H9 (cell line): ENCODE data around the gene PTTG1IP. TPM values are rescaled to one million over a fixed set of nuclear protein-coding genes. Genes with fewer than 3 reads are reported as not detected.
A peak's percentile ranks its signal among the peaks of the same experiment; 100 is the strongest.

Experiments
- DNase-seq: peaks from one replicate; pipeline ENCODE4 v3.0.0-alpha.2; 2017
- H2AFZ ChIP-seq: one replicate; pipeline ENCODE4 v1.6.1; 2013; ENCODE audit warnings: mild to moderate bottlenecking, low read length, control low read depth, moderate library complexity
- H2AK5ac ChIP-seq: 2 replicates; pipeline ENCODE4 v1.6.1; 2013; ENCODE audit warnings: low read length, control low read depth, mixed read lengths; ENCODE audit not compliant: insufficient read length
- H2BK120ac ChIP-seq: one replicate; pipeline ENCODE4 v1.6.1; 2013; ENCODE audit warnings: low read depth, mild to moderate bottlenecking, low read length, control low read depth, inconsistent platforms; ENCODE audit not compliant: poor library complexity, severe bottlenecking
- H2BK12ac ChIP-seq: 2 replicates; pipeline ENCODE4 v1.6.1; 2013; ENCODE audit warnings: low read length, control low read depth, mixed read lengths, low read depth; ENCODE audit not compliant: insufficient read length
- H2BK15ac ChIP-seq: 2 replicates; pipeline ENCODE4 v1.6.1; 2013; ENCODE audit warnings: low read depth, low read length, control low read depth
- H2BK20ac ChIP-seq: one replicate; pipeline ENCODE4 v1.6.1; 2013; ENCODE audit warnings: low read depth, mild to moderate bottlenecking, low read length, control low read depth, inconsistent platforms; ENCODE audit not compliant: poor library complexity, severe bottlenecking
- H2BK5ac ChIP-seq: 2 replicates; pipeline ENCODE4 v1.6.1; 2013; ENCODE audit warnings: low read length, control low read depth, mixed read lengths; ENCODE audit not compliant: insufficient read length
- H3K14ac ChIP-seq: 2 replicates; pipeline ENCODE4 v1.6.1; 2013; ENCODE audit warnings: low read length, control low read depth; ENCODE audit not compliant: insufficient read depth
- H3K18ac ChIP-seq: 2 replicates; pipeline ENCODE4 v1.6.1; 2013; ENCODE audit warnings: low read depth, mild to moderate bottlenecking, mixed read lengths, low read length, control low read depth; ENCODE audit not compliant: insufficient read length
- H3K23ac ChIP-seq: 2 replicates; pipeline ENCODE4 v1.6.1; 2013; ENCODE audit warnings: low read length, control low read depth, mixed read lengths, low read depth; ENCODE audit not compliant: insufficient read length
- H3K23me2 ChIP-seq: 2 replicates; pipeline ENCODE4 v1.6.1; 2013; ENCODE audit warnings: low read depth, mild to moderate bottlenecking, mixed read lengths, low read length, control low read depth; ENCODE audit not compliant: insufficient read length, poor library complexity, severe bottlenecking
- H3K27ac ChIP-seq: 2 replicates; pipeline ENCODE4 v1.5.1; 2013; ENCODE audit warnings: low read length, control low read depth, mixed read lengths, low read depth; ENCODE audit not compliant: insufficient read length
- H3K27me3 ChIP-seq: 2 replicates; pipeline ENCODE4 v1.6.1; 2013; ENCODE audit warnings: low read length, control low read depth, inconsistent platforms; ENCODE audit not compliant: insufficient read depth
- H3K4ac ChIP-seq: 2 replicates; pipeline ENCODE4 v1.6.1; 2013; ENCODE audit warnings: low read depth, mild to moderate bottlenecking, control low read depth, inconsistent platforms, low read length, moderate library complexity
- H3K4me1 ChIP-seq: 2 replicates; pipeline ENCODE4 v1.6.1; 2013; ENCODE audit warnings: low read length, control low read depth, inconsistent platforms; ENCODE audit not compliant: insufficient read depth
- H3K4me2 ChIP-seq: 2 replicates; pipeline ENCODE4 v1.6.1; 2013; ENCODE audit warnings: low read length, control low read depth, mixed read lengths; ENCODE audit not compliant: insufficient read length, insufficient read depth
- H3K56ac ChIP-seq: 2 replicates; pipeline ENCODE4 v1.6.1; 2013; ENCODE audit warnings: low read depth, mild to moderate bottlenecking, mixed read lengths, low read length, control low read depth; ENCODE audit not compliant: insufficient read length
- H3K79me1 ChIP-seq: 2 replicates; pipeline ENCODE4 v1.6.1; 2013; ENCODE audit warnings: low read depth, mild to moderate bottlenecking, moderate library complexity, low read length, control low read depth, inconsistent platforms; ENCODE audit not compliant: insufficient read depth, poor library complexity, severe bottlenecking
- H3K79me2 ChIP-seq: 2 replicates; pipeline ENCODE4 v1.6.1; 2013; ENCODE audit warnings: low read length, control low read depth, inconsistent platforms; ENCODE audit not compliant: insufficient read depth
- H3K9ac ChIP-seq: 2 replicates; pipeline ENCODE4 v1.6.1; 2013; ENCODE audit warnings: low read length, control low read depth, mixed read lengths; ENCODE audit not compliant: insufficient read length; ENCODE audit errors: extremely low read depth
- H3K9me3 ChIP-seq: one replicate; pipeline ENCODE4 v1.6.1; 2013; ENCODE audit warnings: low read depth, low read length, inconsistent platforms; ENCODE audit not compliant: control insufficient read depth
- H3T11ph ChIP-seq: one replicate; pipeline ENCODE4 v1.6.1; 2013; ENCODE audit warnings: mild to moderate bottlenecking, low read length, control low read depth, inconsistent platforms
- H4K20me1 ChIP-seq: one replicate; pipeline ENCODE4 v1.6.1; 2013; ENCODE audit not compliant: control insufficient read depth, insufficient read length, insufficient read depth
- H4K5ac ChIP-seq: 2 replicates; pipeline ENCODE4 v1.6.1; 2013; ENCODE audit warnings: low read depth, mild to moderate bottlenecking, mixed read lengths, low read length, control low read depth; ENCODE audit not compliant: insufficient read length
- H4K8ac ChIP-seq: replicated peaks from 2 replicates; pipeline ENCODE4 v1.6.1; 2013; ENCODE audit warnings: low read length, control low read depth, mixed read lengths, low read depth; ENCODE audit not compliant: insufficient read length
- H4K91ac ChIP-seq: 2 replicates; pipeline ENCODE4 v1.6.1; 2013; ENCODE audit warnings: low read depth, mild to moderate bottlenecking, moderate library complexity, mixed read lengths, low read length, control low read depth; ENCODE audit not compliant: insufficient read length
- H3K27ac Mint-ChIP-seq, 3 experiments: 2 replicates in 2 of 3; 3 replicates in 1 of 3; pipeline ENCODE4 v1.8.0; 2020 to 2021; ENCODE audit warnings: mixed read lengths in 3 of 3, mild to moderate bottlenecking in 1 of 3, moderate library complexity in 1 of 3
- H3K27me3 Mint-ChIP-seq: 2 replicates; pipeline ENCODE4 v1.8.0; 2021; ENCODE audit warnings: low read depth, mild to moderate bottlenecking, moderate library complexity, mixed read lengths
- H3K36me3 Mint-ChIP-seq, 3 experiments: 2 replicates in 2 of 3; 3 replicates in 1 of 3; pipeline ENCODE4 v1.8.0; 2020 to 2021; ENCODE audit warnings: low read depth in 3 of 3, mixed read lengths in 3 of 3; ENCODE audit not compliant: insufficient read depth in 1 of 3
- H3K4me1 Mint-ChIP-seq, 2 experiments: 2 replicates each; pipeline ENCODE4 v1.8.0; 2020; ENCODE audit warnings: mixed read lengths in 2 of 2
- H3K4me3 Mint-ChIP-seq, 2 experiments: 2 replicates in 1 of 2; 3 replicates in 1 of 2; pipeline ENCODE4 v1.8.0; 2020 to 2021; ENCODE audit warnings: mild to moderate bottlenecking in 2 of 2, mixed read lengths in 2 of 2, moderate library complexity in 1 of 2
- H3K9me3 Mint-ChIP-seq, 2 experiments: 2 replicates in 1 of 2; 3 replicates in 1 of 2; pipeline ENCODE4 v1.8.0; 2020; ENCODE audit warnings: mild to moderate bottlenecking in 2 of 2, mixed read lengths in 2 of 2, moderate library complexity in 1 of 2
- CTCF ChIP-seq: fragments of 200-600 bp; sonication (generic); conservative IDR thresholded peaks from 3 replicates; pipeline ENCODE4 v1.8.0; 2021; ENCODE audit warnings: antibody characterized with exemption, mild to moderate bottlenecking
- WGBS: extraction: QIAGEN DNeasy Blood & Tissue Kit; methylation state at CpG from one replicate; pipeline ENCODE4 v1.1.7; 2013; ENCODE audit warnings: missing lambda C conversion rate, low lambda C conversion rate, mixed read lengths; ENCODE audit not compliant: insufficient read length; ENCODE audit errors: extremely low coverage; 5-methylcytosine and 5-hydroxymethylcytosine counted together
- total RNA-seq: library from RNA; stranded (reverse); gene quantifications from 2 replicates; pipeline ENCODE4 v1.2.1, GENCODE V29; 2021

The PTTG1IP gene
- total RNA-seq, 1 experiment from 2014 or later = 107 TPM

- no peak overlapping the region for H3T11ph ChIP-seq
- H3K56ac ChIP-seq = no peak overlapping the region
- Mint-ChIP-seq H3K4me1 (peaks cover 0 to 9% of the 10 kb centered on the region in 2 experiments; a peak in 2 of 4 replicates), H3K27me3 (peaks cover 8% of the 10 kb centered on the region), H3K9me3 (peaks cover 0 to 4% of the 10 kb centered on the region in 2 experiments; a peak in 1 of 5 replicates), H3K27ac (no peak overlapping the region), H3K4me3 (0 out of 5 replicates have a peak overlapping the region, but pooled peaks of 1 of the 2 experiments have one; percentile 27), H3K36me3 (no peaks in the 10 kb centered on the region)
- no peak overlapping the region for H3K4ac ChIP-seq
- no peaks in the 10 kb centered on the region for H3K79me2 ChIP-seq
- no peaks in the 10 kb centered on the region for H3K79me1 ChIP-seq
- no peak overlapping the region for H3K9ac ChIP-seq
- no peak overlapping the region for H2BK120ac ChIP-seq
- no peak overlapping the region for H2AK5ac ChIP-seq
- H4K5ac ChIP-seq = no peak overlapping the region
- no peak overlapping the region for H4K8ac ChIP-seq
- H4K91ac ChIP-seq = no peak overlapping the region
- H2BK12ac ChIP-seq = no peak overlapping the region
- no peak for DNase-seq
- H3K14ac ChIP-seq = no peak overlapping the region
- no peak overlapping the region for H3K18ac ChIP-seq
- no peak overlapping the region for H2AFZ ChIP-seq
- no peak overlapping the region for H2BK20ac ChIP-seq
- no peak overlapping the region for H3K4me2 ChIP-seq
- no peaks in the 10 kb centered on the region for H3K9me3 ChIP-seq
- no peak overlapping the region for H3K23ac ChIP-seq
- H2BK15ac ChIP-seq = no peak overlapping the region
- peak; percentile 53 for TF ChIP-seq CTCF
- no peak overlapping the region for H3K27ac ChIP-seq
- H3K23me2 ChIP-seq = no peaks in the 10 kb centered on the region
- H3K27me3 ChIP-seq = no peaks in the 10 kb centered on the region; the same call in 1 of the 2 replicates
- WGBS = no CpG with 5 or more reads among the region's 19 CpGs
- no peak overlapping the region for H2BK5ac ChIP-seq
- no peaks in the 10 kb centered on the region for H4K20me1 ChIP-seq
- H3K4me1 ChIP-seq = no peaks in the 10 kb centered on the region
Measured at GRCh38 chr21:44911384-44912157, 38.1 kb upstream of the PTTG1IP start.
